HepG2 (cell line): Measurements from ENCODE around the gene PDE2A. TPM values are rescaled to one million over a fixed set of nuclear protein-coding genes. Genes with fewer than 3 reads are reported as not detected.

Experiments used
- ATAC-seq: fragments of 200-7000 bp; cut with Tn5 transposase; 3 replicates; pipeline ENCODE4 v1.9.1; 2020; ENCODE audit warnings: mild to moderate bottlenecking, moderate library complexity
- BruUV-seq: library from RNA; stranded (reverse); fragments of 400-500 nt; replicated peaks from 2 replicates; lab custom pipeline; 2021; lab: Mats Ljungman, UMichigan
- CTCF ChIA-PET: fragments of 300-600 bp; formaldehyde crosslinking; extraction: SDS; loops from one replicate; lab custom pipeline; 2021; ENCODE audit warnings: low total read pairs, inconsistent platforms, low intra/inter-chr PET ratio; lab: Yijun Ruan, JAX
- POLR2A ChIA-PET: fragments of 350-600 bp; sonication (Branson Sonifier 250); formaldehyde crosslinking; loops from one replicate; lab custom pipeline; 2020; ENCODE audit warnings: antibody characterized with exemption, inconsistent platforms; lab: Yijun Ruan, JAX
- DNase-seq: peaks from one replicate; pipeline ENCODE4 v3.0.0-alpha.2; 2015; ENCODE audit warnings: low spot score
- FAIRE-seq: peaks from 3 replicates; lab custom pipeline; 2011; peaks lifted over from hg19 to GRCh38; lab: Jason Lieb, UNC
- H2AFZ ChIP-seq: one replicate; pipeline ENCODE4 v1.6.1; 2011; ENCODE audit warnings: low read length, inconsistent platforms
- H3K27ac ChIP-seq: fragments of 300-600 bp; 3 replicates; pipeline ENCODE4 v1.8.0; 2011; ENCODE audit warnings: mixed run types, mild to moderate bottlenecking, mixed read lengths, low read length, inconsistent platforms; ENCODE audit not compliant: insufficient read depth; ENCODE audit errors: extremely low read length
- H3K27me3 ChIP-seq, 2 experiments: fragments of 200-600 bp in 1 of 2; 2 replicates in 1 of 2; 3 replicates in 1 of 2; pipeline versions ENCODE4 v1.6.0 to v1.8.0; 2011; ENCODE audit warnings: low read length in 2 of 2, mild to moderate bottlenecking in 2 of 2, moderate library complexity in 2 of 2, inconsistent platforms in 1 of 2; ENCODE audit not compliant: insufficient read depth in 2 of 2, control insufficient read depth in 1 of 2
- H3K36me3 ChIP-seq, 2 experiments: fragments of 200-600 bp in 1 of 2; replicated peaks in 1 of 2; 2 replicates in 1 of 2; 3 replicates in 1 of 2; pipeline versions ENCODE4 v1.5.1 to v1.8.0; 2011; ENCODE audit warnings: low read length in 2 of 2, inconsistent platforms in 1 of 2; ENCODE audit not compliant: insufficient read depth in 2 of 2, control insufficient read depth in 1 of 2
- H3K4me1 ChIP-seq: 2 replicates; pipeline ENCODE4 v1.5.1; 2012; ENCODE audit warnings: low read length, inconsistent platforms; ENCODE audit not compliant: insufficient read depth
- H3K4me2 ChIP-seq: 2 replicates; pipeline ENCODE4 v1.6.0; 2011; ENCODE audit warnings: low read depth, low read length, inconsistent platforms
- H3K4me3 ChIP-seq, 3 experiments: fragments of 200-600 bp in 1 of 3; sonication (generic), shearing (Covaris generic) in 1 of 3; replicated peaks in 1 of 3; 2 replicates each; pipeline ENCODE4 v1.5.1; 2011 to 2016; ENCODE audit warnings: low read length in 3 of 3, inconsistent platforms in 2 of 3, low read depth in 2 of 3, mild to moderate bottlenecking in 2 of 3, control low read depth in 1 of 3, mixed read lengths in 1 of 3; ENCODE audit not compliant: insufficient read depth in 1 of 3
- H3K79me2 ChIP-seq: one replicate; pipeline ENCODE4 v1.6.1; 2011; ENCODE audit warnings: low read length, inconsistent platforms; ENCODE audit not compliant: insufficient read depth
- H3K9ac ChIP-seq: 2 replicates; pipeline ENCODE4 v1.6.0; 2011; ENCODE audit warnings: mild to moderate bottlenecking, low read depth, low read length, inconsistent platforms; ENCODE audit not compliant: insufficient read depth
- H3K9me3 ChIP-seq: 2 replicates; pipeline ENCODE4 v1.5.1; 2012; ENCODE audit warnings: mild to moderate bottlenecking, low read length
- H4K20me1 ChIP-seq: 2 replicates; pipeline ENCODE4 v1.6.0; 2011; ENCODE audit warnings: inconsistent platforms, mild to moderate bottlenecking, low read length, moderate library complexity; ENCODE audit not compliant: insufficient read depth
- BHLHE40 ChIP-seq: IDR thresholded peaks from 2 replicates; pipeline ENCODE4 v1.6.1; 2011; ENCODE audit warnings: low read length, improper control_type of control experiment
- CBX1 ChIP-seq: IDR thresholded peaks from one replicate; pipeline ENCODE4 v1.6.1; 2016; ENCODE audit warnings: antibody characterized with exemption, low read depth
- NFIB ChIP-seq: sonication (generic); formaldehyde crosslinking; IDR thresholded peaks from 2 replicates; pipeline ENCODE4 v1.9.0; 2021; ENCODE audit warnings: missing genetic modification reagents, mild to moderate bottlenecking, borderline replicate concordance
- RARG ChIP-seq: sonication (generic); formaldehyde crosslinking; IDR thresholded peaks from 2 replicates; pipeline ENCODE4 v1.4.0; 2020; ENCODE audit warnings: low read depth, mild to moderate bottlenecking, missing genetic modification reagents
- SAFB2 ChIP-seq: sonication (generic); formaldehyde crosslinking; IDR thresholded peaks from 2 replicates; pipeline ENCODE4 v1.5.1; 2020; ENCODE audit warnings: missing genetic modification reagents, low read depth, mild to moderate bottlenecking, borderline replicate concordance
- SIN3B ChIP-seq: fragments of 150-350 bp; IDR thresholded peaks from 2 replicates; pipeline ENCODE4 v1.6.1; 2014; ENCODE audit warnings: low read length
- SP2 ChIP-seq: sonication (generic); formaldehyde crosslinking; IDR thresholded peaks from 2 replicates; pipeline ENCODE4 v1.5.1; 2020; ENCODE audit warnings: mild to moderate bottlenecking, missing genetic modification reagents
- SRSF1 ChIP-seq: fragments of 200-400 bp; formaldehyde crosslinking; optimal IDR thresholded peaks from 2 replicates; pipeline ENCODE3; 2017; ENCODE audit warnings: mild to moderate bottlenecking, low read depth, low read length, moderate library complexity
- ZNF138 ChIP-seq: sonication (generic); formaldehyde crosslinking; IDR thresholded peaks from 2 replicates; pipeline ENCODE4 v1.5.0; 2020; ENCODE audit warnings: mild to moderate bottlenecking, low read depth, missing genetic modification reagents
- ZNF788 ChIP-seq: sonication (generic); formaldehyde crosslinking; IDR thresholded peaks from 2 replicates; pipeline ENCODE4 v1.5.0; 2020; ENCODE audit warnings: mild to moderate bottlenecking, missing genetic modification reagents, borderline replicate concordance
- ZNF816 ChIP-seq: sonication (generic); formaldehyde crosslinking; IDR thresholded peaks from 2 replicates; pipeline ENCODE4 v1.8.0; 2022; ENCODE audit warnings: missing genetic modification reagents, mild to moderate bottlenecking, borderline replicate concordance
- ZSCAN22 ChIP-seq: sonication (generic); formaldehyde crosslinking; IDR thresholded peaks from 2 replicates; pipeline ENCODE4 v1.4.0; 2020; ENCODE audit warnings: mild to moderate bottlenecking, missing genetic modification reagents
- WGBS: methylation state at CpG from one replicate; pipeline ENCODE4 v1.1.6; 2017; ENCODE audit warnings: low lambda C conversion rate; 5-methylcytosine and 5-hydroxymethylcytosine counted together
- in situ Hi-C: cut with HindIII; loops from 2 replicates; pipeline ENCODE4 v1.10.0; 2017; ENCODE audit warnings: low pct_unique_long_range_greater_than_20kb; ENCODE audit not compliant: extremely low pct_ligation_motif_present
- intact Hi-C: fragments of 100-400 bp; cut with micrococcal nuclease; formaldehyde crosslinking; loops from one replicate; pipeline ENCODE4 v1.10.0; 2022; ENCODE audit not compliant: unreplicated experiment
- polyA plus RNA-seq, 8 experiments: library from polyadenylated mRNA; depleted of rRNA in 3 of 8; stranded (reverse) in 7 of 8; unstranded in 1 of 8; fragments of >200 nt; fragmentation: Illumina TruSeq in 4 of 8; extraction: Trizol in 4 of 8; gene quantifications; 2 replicates each; pipeline versions ENCODE4 v1.2.1 to v1.2.3, GENCODE V29; 2011 to 2016; ENCODE audit warnings: low read depth in 4 of 8, missing spikeins in 1 of 8, mixed read lengths in 1 of 8; ENCODE audit not compliant: insufficient read depth in 1 of 8
- total RNA-seq, 5 experiments: library from RNA; depleted of rRNA; stranded (reverse); fragments of >200 nt; fragmentation: Illumina TruSeq; extraction: Trizol; gene quantifications; 2 replicates each; pipeline ENCODE4 v1.2.3, GENCODE V29; 2016; ENCODE audit warnings: low read depth in 1 of 5
- TF ChIP-seq, protein P1 (sequence below): sonication (generic); formaldehyde crosslinking; IDR thresholded peaks from 2 replicates; pipeline ENCODE4 v1.5.0; 2020; ENCODE audit warnings: missing genetic modification reagents, mild to moderate bottlenecking, borderline replicate concordance
- TF ChIP-seq, protein P2 (sequence below): sonication (generic); formaldehyde crosslinking; IDR thresholded peaks from 2 replicates; pipeline ENCODE4 v1.5.0; 2020; ENCODE audit warnings: mild to moderate bottlenecking, missing genetic modification reagents
- TF ChIP-seq, protein P3 (sequence below), 2 experiments: sonication (generic) in 1 of 2; formaldehyde crosslinking in 1 of 2; IDR thresholded peaks; 2 replicates each; pipeline versions ENCODE4 v1.4.0 to v1.6.1; 2018 to 2020; ENCODE audit warnings: missing genetic modification reagents in 2 of 2, borderline replicate concordance in 1 of 2, low read depth in 1 of 2, mild to moderate bottlenecking in 1 of 2, missing biosample characterization in 1 of 2
- TF ChIP-seq, protein P4 (sequence below): IDR thresholded peaks from 2 replicates; pipeline ENCODE4 v1.6.1; 2018; ENCODE audit warnings: missing genetic modification reagents, mild to moderate bottlenecking, missing compliant biosample characterization

PDE2A gene
- total and polyA plus RNA-seq, 2 of the 13 experiments (the other 11 are each of a cell fraction or from before 2014, with no cell fraction given) = 3.1 TPM; not detected in 1

DNA sequence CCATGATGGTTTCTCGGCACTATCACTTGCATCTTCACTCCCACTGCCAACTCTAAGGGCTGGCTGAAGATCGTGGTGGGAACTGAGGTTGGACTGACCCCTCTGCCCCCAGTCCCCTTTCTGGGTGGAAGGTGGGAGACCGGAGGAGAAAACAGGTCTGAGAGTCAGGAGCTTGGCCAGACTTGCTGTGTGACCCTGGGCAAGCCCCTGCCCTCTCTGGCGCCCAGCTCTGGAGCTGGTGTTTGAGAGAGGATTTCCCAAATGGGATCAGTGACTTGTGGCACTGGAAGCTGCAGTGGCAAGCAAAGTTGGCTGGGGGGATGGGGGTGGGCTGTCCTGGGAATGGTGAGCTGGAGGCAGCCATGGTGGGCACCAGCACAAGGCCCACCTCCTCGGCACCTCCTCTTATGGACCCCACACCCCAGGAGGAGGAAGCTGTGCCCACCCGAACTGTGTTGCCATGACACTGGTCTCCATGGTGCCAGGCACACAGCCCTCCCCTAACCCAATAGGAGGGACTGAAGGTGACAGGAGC, 6.5 kb upstream of the PDE2A start (continued):
- TF ChIP-seq SIN3B = no peak

DNA sequence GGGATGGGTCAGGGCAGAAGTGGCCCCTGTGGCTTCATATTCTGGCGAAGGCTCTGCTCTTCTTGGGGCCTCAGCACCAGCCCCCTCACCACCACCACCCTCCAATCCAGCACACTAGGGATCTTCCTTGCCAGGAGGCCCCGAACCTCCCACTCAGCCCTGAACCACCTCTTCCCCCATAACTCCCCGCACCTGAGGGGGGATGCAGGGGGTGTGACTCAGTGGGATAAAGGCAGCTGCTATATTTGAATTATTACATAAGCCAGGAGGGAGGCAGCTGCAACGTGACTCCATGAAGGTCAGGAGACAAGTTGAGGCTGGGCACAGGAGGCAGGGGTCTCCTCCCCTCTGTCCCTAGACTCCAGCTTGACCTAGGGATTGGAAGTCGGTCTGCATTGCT, 5.6 kb upstream of the PDE2A start:
- Histone ChIP-seq H3K36me3 (peaks cover 2 to 5% of the 10 kb centered on the region in 2 experiments; a peak in 3 of 5 replicates), H3K9me3 (no peaks in the 10 kb centered on the region), H3K4me2 (no peak overlapping the region), H3K4me3 (no peak overlapping the region), H3K9ac (no peak overlapping the region), H3K4me1 (no peaks in the 10 kb centered on the region), H3K79me2 (no peaks in the 10 kb centered on the region), H2AFZ (no peak overlapping the region), H3K27me3 (peaks cover 2 to 27% of the 10 kb centered on the region in 2 experiments; a peak in 2 of 5 replicates), H3K27ac (no peak overlapping the region), H4K20me1 (peaks cover 26% of the 10 kb centered on the region; the same call in 1 of the 2 replicates)
- FAIRE-seq (no peak), DNase-seq (no peak), ATAC-seq (no peak)
- in situ Hi-C loops (no loop called here), intact Hi-C loops (no loop called here)
- ChIA-PET POLR2A (no interaction called here), CTCF (no interaction called here)
- no TSS peak for BruUV-seq
- WGBS = 42% methylated on average over 4 of the region's 5 CpGs
- TF ChIP-seq RARG (CRISPR knock-in tag) (no peak), SP2 (CRISPR knock-in tag) (no peak), NFIB (CRISPR knock-in tag) (no peak), BHLHE40 (no peak), SRSF1 (no peak), ZNF788 (CRISPR knock-in tag) (no peak), ZSCAN22 (CRISPR knock-in tag) (no peak), ZNF816 (CRISPR knock-in tag) (no peak), SAFB2 (CRISPR knock-in tag) (no peak), CBX1 (no peak), ZNF138 (CRISPR knock-in tag) (no peak)
- TF ChIP-seq, protein P1, sequence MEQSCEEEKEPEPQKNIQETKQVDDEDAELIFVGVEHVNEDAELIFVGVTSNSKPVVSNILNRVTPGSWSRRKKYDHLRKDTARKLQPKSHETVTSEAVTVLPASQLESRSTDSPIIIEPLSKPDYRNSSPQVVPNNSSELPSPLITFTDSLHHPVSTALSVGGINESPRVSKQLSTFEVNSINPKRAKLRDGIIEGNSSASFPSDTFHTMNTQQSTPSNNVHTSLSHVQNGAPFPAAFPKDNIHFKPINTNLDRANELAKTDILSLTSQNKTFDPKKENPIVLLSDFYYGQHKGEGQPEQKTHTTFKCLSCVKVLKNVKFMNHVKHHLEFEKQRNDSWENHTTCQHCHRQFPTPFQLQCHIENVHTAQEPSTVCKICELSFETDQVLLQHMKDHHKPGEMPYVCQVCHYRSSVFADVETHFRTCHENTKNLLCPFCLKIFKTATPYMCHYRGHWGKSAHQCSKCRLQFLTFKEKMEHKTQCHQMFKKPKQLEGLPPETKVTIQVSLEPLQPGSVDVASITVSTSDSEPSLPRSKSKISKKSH (CRISPR knock-in tag) = no peak
- TF ChIP-seq, protein P2, sequence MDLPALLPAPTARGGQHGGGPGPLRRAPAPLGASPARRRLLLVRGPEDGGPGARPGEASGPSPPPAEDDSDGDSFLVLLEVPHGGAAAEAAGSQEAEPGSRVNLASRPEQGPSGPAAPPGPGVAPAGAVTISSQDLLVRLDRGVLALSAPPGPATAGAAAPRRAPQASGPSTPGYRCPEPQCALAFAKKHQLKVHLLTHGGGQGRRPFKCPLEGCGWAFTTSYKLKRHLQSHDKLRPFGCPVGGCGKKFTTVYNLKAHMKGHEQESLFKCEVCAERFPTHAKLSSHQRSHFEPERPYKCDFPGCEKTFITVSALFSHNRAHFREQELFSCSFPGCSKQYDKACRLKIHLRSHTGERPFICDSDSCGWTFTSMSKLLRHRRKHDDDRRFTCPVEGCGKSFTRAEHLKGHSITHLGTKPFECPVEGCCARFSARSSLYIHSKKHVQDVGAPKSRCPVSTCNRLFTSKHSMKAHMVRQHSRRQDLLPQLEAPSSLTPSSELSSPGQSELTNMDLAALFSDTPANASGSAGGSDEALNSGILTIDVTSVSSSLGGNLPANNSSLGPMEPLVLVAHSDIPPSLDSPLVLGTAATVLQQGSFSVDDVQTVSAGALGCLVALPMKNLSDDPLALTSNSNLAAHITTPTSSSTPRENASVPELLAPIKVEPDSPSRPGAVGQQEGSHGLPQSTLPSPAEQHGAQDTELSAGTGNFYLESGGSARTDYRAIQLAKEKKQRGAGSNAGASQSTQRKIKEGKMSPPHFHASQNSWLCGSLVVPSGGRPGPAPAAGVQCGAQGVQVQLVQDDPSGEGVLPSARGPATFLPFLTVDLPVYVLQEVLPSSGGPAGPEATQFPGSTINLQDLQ (CRISPR knock-in tag) = no peak
- TF ChIP-seq, protein P3, sequence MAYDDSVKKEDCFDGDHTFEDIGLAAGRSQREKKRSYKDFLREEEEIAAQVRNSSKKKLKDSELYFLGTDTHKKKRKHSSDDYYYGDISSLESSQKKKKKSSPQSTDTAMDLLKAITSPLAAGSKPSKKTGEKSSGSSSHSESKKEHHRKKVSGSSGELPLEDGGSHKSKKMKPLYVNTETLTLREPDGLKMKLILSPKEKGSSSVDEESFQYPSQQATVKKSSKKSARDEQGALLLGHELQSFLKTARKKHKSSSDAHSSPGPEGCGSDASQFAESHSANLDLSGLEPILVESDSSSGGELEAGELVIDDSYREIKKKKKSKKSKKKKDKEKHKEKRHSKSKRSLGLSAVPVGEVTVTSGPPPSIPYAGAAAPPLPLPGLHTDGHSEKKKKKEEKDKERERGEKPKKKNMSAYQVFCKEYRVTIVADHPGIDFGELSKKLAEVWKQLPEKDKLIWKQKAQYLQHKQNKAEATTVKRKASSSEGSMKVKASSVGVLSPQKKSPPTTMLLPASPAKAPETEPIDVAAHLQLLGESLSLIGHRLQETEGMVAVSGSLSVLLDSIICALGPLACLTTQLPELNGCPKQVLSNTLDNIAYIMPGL (CRISPR knock-in tag; IDR thresholded peaks at IDR 0.05; ENCODE audit: borderline replicate concordance in 1 of 2, low read depth in 1 of 2) = no peak
- TF ChIP-seq, protein P4, sequence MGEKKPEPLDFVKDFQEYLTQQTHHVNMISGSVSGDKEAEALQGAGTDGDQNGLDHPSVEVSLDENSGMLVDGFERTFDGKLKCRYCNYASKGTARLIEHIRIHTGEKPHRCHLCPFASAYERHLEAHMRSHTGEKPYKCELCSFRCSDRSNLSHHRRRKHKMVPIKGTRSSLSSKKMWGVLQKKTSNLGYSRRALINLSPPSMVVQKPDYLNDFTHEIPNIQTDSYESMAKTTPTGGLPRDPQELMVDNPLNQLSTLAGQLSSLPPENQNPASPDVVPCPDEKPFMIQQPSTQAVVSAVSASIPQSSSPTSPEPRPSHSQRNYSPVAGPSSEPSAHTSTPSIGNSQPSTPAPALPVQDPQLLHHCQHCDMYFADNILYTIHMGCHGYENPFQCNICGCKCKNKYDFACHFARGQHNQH (CRISPR knock-in tag) = no peak
